NCI-H2081 treated with DMSO at 0.1 percent for 48 hours (cell line): Measurements from ENCODE around the gene DENND1A.
"Not testable (repeated sequence)": the region's sequence is repeated elsewhere in the genome, so short reads cannot be mapped to it uniquely, and the experiment has no call there.

Source experiments
- DNase-seq: peaks from one replicate; lab custom pipeline; 2025; lab: John Stamatoyannopoulos, UW

Gene DENND1A

DNA sequence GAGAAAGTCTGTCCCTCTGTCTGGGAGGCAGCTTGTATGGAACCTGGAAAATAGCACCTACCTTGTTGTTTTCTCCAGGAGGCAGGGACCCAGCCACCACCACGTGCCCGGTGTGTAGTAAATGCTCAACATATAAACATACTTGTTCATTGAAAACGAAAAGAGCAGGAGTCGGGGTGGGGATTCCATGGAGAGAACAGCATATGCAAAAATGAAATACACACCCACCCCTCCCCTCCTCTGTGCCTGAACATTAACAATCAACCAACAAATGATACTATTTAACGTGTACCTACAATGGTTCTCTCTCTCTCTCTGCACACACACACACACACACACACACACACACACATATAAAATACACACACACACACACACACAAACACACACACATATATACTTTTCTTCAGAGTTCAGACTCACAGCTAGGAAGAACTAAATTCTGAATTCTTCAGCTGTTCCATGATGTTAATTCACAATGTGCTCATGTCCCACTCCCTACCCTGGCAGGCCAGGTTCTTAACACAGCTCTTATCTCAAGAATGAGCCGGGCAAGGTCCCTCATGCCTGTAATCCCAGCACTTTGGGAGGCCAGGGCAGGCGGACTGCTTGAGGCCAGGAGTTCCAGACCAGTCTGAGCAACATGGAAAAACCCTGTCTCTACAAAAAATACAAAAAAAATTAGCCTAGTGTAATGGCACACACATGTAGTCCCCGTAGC lies 16.3 kb upstream of the DENND1A start:
- no peak for DNase-seq

DNA sequence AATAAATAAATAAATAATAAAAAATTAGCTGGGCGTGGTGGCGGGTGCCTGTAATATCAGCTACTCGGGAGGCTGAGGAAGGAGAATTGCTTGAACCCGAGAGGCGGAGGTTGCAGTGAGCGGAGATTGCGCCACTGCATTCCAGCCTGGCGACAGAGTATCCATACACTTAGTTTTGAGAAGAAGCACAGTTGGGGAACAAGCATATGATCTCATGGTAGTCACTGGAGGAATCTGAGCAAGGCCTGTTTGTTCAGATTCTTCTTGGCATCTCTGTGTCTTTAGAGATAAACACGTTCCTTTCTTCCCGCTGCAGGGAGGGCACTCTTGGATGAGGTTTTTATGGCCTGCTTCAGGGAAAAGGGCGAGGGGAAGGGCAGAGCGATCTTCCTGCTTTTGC lies 15.6 kb upstream of the DENND1A start:
- DNase-seq, result no peak

DNA sequence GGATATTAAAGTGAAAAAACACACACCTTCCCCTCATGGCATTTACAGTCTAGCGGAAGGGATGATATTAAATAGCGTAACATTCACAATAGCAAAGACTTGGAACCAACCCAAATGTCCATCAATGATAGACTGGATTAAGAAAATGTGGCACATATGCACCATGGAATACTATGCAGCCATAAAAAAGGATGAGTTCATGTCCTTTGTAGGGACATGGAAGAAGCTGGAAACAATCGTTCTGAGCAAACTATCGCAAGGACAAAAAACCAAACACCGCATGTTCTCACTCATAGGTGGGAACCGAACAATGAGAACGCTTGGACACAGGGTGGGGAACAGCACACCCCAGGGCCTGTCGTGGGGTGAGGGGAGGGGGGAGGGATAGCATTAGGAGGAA lies 14.5 kb upstream of the DENND1A start:
- not testable (repeated sequence) for DNase-seq

DNA sequence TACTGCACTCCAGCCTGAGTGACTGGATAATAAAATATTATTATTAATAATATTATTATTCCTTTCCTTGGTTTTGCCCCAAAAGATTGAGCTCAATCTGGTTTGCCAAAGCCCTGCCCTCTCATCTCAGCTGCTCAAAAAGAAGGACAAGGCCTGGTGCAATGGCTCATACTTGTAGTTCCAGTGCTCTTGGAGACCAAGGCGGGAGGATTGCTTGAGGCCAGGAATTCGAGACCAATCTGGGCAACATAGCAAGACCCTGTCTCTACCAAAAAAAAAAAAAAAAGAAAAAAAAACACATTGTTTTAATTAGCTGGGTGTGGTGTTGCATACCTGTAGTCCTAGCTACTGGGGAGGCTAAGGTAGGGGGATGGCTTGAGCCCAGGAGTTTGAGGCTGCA lies 13.7 kb upstream of the DENND1A start:
- DNase-seq, result no peak

DNA sequence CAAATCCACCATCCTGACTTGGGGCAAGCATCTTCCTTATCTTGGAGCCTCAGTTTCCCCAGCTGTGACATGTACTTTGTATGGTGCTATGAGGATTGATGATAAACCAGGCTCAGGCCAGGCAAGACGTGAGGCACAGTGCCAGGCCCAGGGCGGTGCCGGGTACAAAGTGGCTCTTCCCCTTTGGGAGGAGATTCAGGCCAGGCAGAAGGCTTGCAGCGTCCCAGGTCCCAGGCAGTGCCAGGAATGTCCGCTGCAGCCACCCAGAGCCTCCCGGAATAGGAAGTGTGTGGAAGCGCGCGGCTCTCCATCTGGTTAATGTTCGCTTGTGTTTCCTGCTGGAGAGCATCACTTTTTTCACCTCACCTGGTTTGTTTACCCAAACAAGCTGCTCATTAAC lies 12.6 kb upstream of the DENND1A start:
- no peak for DNase-seq

DNA sequence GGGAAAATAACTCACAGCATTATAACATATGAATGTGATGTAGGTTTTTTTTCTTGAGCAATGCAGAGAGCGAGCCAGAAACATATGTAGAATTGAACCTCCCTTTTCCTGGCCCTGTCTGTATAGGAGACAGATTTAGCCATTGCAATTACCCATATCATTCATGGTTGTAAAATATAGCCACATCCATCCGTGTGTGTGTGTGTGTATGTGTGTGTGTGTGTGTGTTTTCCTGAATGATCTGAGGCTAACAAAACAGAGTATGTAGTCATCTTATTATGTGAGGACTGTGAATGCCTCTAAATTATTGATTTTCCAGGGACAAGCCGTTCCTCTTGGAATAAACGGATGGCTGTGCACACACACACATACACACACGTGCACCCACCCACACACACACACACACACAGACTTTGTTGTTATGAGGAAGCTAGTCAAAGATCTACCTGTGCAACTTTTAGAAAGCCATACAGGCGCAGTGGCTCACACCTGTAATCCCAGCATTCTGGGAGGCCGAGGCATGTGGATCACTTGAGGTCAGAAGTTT lies 11.7 kb upstream of the DENND1A start:
- no peak for DNase-seq

DNA sequence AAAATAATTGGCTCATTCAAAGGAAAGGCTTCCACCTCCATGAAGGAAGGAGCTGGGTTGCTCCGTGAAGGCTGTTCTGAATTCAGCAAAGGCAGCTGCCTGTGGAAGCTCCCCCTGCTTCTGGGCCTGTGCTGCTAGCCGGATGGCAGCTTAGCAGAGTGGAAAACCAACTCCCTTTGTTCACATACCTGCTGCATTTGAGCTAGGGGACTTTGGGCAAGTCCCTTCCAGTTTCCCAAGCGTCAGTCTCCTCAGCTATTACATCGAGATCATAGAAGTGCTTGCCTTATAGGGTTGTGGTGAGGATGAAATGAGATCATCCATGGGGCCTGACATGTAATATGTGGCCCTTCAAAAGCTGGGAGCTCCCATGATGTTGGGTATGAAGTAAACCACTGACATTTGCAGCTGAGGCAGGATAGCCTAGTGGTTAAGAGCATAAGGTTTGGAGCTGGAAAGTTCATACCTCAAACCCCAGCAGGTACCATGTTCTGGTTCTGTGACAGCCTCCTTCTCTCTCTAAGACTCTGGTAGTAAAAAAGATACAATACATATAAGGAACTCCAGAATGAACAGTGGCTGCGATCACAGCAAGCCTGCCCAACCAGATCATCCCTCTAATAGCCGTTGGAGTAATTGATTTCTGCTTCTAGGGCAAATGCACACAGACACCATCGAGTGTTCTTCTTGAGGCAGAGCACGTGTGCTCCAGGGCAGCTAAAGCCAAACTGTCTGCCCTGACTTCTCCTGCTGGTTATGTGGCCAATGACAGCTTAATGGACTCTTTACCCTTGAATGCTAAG lies 11.0 kb upstream of the DENND1A start:
- no peak for DNase-seq

DNA sequence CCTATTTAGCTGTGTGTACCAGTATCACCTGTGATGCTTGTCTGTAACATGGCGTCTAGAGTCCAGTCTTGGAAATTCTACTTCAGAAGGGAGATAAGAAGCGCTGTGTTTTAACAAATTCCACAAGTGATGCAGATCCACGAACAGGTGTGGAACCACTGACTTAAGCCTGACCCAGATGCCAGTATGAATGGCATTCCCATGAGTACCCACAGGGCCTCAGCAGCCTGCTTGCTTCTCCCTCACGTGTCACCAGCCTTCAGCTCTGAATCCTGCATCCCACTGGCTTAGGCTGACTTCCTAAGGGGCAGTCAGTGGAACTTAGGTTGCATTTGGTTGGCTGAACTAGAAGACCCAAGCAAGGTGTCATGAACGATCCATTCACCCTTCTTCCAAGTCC lies 8.5 kb upstream of the DENND1A start:
- DNase-seq, result no peak

DNA sequence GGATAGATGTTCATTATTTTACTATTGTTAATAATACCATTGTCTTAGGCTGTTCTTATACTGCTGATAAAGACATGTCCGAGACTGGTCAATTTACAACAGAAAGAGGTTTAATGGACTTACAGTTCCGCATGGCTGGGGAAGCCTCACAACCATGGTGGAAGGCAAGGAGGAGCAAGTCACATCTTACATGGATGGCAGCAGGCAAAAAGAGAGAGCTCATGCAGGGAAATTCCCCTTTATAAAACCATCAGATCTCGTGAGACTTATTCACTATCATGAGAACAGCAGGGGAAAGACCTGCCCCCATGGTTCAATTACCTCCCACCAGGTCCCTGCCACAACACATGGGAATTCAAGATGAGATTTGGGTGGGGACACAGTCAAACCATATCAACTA lies 6.6 kb upstream of the DENND1A start:
- not testable (repeated sequence) for DNase-seq

DNA sequence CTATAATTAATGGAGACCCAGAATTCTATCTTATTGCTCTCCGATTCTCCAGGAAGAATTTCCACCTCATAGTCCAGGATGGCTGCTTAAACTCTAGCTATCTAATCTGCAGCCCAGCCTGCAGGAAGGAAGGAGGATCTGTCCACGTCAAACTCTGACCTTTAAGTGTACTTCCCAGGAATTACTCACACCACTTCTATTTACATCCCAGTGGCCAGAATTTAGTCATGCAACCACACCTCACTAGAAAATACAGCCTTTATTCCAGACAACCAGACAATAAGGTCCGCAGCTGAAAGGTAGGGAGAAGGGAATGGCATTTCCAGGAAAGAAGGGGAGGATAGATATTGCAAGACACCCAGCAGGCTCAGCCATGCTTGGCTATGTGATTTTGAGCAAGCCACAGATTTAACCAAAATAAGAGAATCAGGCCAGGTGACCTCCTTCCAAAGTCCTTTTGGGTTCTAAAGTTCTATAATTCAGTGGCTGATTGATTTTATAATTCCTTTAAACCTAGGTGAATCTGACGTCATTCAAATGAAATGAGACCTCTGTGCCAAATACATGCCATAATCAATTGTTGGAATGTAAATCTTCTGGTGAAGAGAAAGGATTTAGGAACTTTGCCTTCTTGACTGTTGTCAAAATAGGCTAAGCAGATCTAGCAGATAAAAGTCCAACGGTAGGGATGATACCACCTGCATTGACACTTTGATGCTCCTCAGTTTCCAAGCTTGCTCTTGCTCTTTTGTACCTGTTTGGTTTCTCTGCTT lies 3.7 kb upstream of the DENND1A start:
- DNase-seq, result no peak

DNA sequence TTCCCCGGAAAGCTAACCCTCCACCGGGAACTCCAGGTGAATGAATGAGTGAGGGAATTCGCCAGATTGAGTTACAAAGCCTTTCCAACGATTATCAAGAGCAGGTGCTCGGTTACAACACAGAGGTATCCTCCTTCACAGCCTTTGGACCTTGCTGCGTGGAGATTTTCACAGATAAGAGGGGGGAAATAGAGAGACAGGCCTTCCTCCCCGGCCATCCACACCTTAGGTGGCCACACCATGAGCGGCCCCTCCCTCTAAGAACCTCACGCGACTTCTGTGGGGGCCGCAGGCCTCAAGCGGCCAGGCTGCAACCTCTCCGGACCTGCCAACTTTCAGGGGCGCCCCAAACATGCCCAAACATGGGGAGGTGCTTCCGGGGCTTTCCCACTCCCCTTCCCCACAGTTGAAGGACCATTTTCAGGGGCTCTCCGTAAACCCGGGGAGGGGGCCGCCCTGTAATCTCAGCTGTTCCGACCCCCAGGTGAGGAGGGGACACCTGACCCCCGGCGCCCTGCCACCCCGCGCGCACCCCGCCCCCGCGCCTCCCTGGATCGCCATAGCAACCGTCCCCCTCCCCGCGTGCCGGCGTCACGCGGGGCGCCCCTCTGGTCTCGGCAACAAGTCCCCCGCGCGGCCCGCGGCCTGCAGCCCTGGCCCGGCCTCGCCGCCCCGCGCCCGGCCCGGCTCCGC lies 603 bp downstream of the DENND1A start:
- DNase-seq, result peak; percentile 1

DNA sequence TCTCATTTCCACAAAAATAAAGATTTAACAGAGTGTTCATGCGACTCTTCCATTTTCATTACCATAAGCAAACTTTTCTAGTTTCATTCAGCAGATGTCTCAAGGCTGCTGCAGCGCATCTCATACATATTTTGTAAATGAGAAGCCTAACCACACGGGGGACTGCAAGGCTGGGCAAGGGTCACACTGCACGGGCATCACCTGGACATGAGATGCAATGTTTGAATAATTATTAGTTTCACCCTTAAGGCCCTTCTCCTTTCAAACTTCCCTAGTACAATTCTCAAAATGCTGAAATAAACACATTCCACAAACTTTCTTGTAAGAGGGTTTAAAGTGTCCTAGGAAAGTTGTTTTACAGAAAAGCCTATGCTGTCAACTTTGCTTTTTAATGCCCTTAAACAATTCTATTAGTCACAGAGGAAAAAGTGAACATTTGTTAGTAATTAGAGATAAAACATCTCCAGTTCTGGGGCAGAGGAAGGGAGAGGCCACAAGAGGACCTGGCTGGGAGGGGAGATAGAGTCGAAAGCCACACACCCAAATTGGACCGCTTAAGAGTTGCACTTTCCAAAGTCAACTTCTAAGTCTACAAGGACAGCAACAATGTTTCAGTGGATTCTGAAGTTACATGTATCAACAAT lies 1.3 kb downstream of the DENND1A start:
- no peak for DNase-seq

DNA sequence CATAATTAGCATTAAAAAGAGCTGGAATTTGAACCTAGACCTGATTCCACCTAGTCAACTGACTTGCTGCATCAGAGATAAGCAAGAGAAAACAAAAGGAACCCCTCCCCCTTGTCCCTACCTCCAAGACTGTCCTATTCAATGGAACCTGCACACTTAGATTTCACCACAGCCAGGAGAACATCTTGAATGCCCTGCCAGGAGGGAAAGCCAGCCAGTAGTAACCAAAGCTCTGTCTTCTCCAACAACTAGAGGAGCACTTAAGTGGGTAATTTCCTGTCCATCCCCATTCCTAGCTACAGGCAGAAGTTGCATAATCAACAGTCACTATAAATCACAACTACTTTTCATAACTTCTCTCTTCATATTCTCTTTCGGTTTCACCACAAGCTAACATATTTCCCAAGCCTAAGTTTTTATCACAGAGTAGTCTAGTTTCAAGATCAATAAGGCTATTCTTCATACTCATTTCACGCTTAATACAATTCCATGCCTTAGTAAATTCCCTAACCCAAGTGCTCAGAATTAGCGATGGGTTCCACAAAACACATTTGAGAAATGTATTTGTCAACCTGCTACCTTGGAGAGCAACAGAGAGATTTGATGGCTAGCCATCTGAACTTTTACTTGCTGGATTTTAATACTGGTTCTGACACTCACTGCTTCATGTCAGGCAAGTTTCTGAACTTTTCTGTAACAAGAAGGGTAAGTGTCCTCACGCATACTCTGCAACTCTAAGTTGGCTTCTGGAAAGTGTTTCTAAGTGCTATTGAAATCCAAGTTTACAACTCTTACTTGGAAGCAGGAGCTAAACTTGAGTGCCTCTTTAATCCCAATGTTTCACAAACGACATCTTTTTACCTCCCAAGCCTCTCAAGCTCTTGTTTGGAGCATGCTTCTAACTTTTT lies 2.0 kb downstream of the DENND1A start:
- DNase-seq, result no peak

DNA sequence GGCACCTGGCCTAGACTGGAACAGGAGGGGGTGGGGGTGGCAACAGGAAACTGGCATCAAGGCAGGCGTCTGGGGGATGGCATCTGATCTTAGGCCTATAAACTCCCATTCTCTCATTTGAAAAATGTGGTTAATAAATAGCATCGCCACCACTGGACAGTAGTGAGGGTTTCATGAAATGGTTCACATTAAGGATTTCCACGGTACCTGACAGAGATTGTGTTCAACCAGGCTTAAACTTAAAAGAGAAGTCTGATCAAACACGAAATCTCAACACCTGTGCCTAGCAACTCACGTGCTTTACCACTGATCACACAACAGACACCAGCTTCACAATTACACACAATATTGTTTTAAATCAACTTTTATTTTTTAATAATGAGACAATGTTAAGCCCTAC lies 3.0 kb downstream of the DENND1A start:
- DNase-seq, result no peak

DNA sequence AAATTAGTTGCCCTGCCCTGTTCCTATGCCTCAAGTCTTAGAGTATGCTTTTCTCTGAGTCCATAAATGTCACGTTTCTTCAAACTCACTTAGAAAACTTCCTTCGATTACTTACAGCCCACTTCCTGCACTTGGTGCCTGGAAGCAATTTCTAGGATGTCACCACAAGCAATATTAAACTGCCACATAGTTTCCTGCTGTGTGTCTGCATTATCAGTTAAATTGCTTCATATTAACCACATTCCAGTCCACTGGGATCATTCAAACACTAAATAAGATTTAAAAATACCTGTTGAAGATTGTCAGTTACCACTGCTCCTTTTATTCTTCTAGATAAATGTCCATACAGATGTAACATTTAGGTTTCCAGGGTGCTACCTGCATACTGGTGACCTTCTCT lies 4.1 kb downstream of the DENND1A start:
- no peak for DNase-seq

DNA sequence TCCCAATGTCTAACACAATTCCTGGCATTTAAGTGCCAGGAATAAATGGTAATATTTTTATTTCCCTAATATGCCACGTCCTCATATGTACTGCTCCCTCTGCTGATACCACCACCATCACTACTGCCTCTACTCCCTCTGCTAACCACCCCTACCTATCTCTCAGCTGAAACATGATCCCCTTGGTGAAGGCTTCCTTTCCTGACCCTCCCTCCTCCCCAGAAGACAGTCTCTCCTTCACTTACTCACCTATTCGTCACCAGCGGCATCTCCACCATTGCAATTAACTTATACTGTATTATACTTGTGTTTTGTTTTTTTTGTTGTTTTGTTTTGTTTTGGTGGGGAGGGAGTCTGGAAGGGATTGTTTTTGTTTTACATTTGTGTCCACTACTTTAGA lies 4.8 kb downstream of the DENND1A start:
- DNase-seq, result no peak

DNA sequence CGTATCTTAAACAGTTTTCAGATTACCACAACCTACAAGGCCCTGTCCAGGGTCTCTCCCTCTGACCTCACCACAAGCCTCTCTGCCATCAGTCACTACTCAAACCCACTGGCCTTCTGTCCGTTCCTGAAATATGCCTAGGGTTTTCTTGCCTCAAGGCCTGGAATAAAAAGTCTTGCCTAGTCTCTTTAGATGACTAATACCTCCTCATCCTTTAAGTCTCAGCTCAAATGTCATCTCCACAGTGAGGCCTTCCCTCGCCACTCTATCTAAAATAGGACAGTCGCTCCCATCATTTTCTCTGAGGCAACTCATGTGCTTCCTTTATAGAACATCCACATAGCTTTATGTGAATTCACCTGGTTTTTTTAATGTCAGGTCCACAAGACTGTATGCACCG lies 5.2 kb downstream of the DENND1A start:
- DNase-seq, result no peak

DNA sequence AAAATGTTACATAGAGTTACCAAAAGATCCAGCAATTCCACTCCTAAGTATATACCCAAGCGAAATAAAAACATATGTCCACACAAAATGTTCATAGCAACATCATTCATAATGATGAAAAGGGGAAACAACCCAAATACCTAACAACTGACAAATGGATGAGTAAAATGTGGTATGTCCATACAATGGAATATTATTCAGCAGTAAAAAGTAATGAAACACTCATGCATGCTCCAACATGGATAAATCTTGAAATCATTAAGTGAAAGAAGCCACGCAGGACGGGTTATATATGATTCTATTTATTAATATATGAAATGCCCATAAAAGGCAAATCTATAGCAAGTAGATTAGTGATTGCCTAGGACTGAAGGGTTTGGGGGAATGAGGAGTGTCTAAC lies 6.0 kb downstream of the DENND1A start:
- no peak for DNase-seq

DNA sequence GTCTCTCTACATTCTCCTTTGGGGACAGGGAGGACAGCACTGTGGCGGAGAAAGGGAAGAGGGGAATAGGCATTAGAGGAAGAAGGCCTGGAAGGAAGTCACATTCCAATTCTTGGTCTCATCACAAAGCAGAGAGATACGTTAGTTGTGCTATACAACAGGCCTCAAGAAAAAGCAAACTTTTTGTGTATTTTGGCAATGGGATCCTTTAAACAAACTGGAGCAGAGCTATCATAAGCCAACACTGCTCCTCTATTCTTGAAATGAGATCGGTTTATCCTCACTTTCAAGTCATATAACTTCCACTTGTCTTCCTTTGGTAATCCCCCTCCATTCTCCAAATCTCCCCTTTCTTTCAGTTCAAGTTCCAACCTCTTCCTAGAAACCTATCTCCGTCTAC lies 6.5 kb downstream of the DENND1A start:
- no peak for DNase-seq

DNA sequence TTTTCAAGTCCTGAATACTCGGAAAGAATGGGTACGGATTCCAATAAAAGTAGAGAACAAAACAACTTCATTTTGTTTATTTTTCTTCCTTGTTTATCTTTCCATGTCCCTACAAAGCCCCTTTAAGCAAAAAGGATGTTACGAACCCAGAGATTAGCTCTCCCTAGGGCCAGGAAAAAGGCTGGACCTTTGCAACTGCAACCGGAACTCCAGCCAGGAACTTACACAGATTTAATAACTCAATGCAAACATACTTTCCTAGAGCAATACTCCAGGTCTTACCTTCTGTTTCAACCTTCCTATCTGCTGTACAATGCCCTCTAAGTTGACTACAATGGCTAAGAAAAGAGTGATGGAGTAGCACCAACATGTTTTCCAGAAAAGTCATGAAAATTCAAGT lies 7.0 kb downstream of the DENND1A start:
- no peak for DNase-seq
